ENCODE results near the gene CELSR2.

Gene CELSR2

DNA sequence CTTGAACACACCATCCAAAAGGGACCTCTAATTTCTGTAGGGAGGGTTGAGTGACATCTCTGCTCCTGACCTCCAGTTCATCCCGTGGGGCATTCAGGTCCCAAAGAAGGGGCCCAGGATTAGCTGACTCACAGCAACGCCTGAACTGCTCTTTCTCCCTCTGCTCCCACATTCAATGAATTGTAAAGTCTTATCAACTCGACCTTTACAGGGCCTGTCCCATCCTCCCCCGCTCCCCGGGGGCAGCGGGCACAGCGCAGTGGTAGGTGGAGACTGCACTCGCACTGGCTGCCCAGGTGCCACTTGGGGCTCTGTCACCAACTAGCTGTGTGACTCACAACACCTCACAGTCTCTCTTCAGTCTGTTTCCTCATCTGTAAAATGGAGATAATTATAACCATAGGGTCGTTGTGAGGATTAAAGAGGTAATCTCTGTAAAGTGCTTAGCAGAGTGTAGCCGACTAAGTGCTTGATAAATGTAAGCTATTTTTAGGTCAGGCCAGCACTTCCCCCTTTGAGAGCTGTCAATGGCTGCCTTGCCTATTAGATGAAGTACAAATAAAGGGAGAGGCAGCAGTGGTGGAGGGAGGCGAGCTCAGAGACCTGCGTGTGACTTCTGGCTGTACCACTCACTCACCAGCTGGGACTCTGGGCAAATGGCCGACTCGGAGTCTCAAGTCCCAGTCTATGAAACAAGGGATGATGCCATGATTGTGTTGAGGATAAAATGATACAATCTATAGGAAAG is 58.1 kb downstream of the CELSR2 start:
- DNase-seq: peak in 1 of 2 donors; percentile 41

DNA sequence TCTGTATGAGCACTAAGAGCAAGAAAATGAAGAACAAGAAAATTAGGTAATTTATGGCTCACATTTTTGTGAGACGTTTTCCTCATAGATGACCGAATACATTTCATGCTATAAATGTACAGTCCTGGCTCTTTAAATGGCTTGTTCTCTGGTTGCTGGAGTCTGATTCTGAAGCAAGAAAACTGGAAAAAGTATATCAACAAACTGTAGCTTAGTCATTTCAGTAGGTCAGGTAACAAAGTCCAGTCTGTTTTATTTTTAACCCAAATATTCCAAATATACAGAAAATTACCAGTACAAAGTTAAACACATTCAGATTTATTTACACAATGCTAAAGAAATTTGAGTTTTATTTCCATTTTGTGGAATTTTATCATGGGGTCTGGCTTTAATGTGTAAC is 60.0 kb downstream of the CELSR2 start:
- no peak for DNase-seq

- DNase-seq: no peak
Observed at GRCh38 chr1:109312246-109312645, 62.9 kb downstream of the CELSR2 start.

GRCh38 chr1:109312978-109313775 is 63.8 kb downstream of the CELSR2 start:
- DNase-seq: no peak

GRCh38 chr1:109314795-109315194 is 65.5 kb downstream of the CELSR2 start:
- DNase-seq: no peak

DNA sequence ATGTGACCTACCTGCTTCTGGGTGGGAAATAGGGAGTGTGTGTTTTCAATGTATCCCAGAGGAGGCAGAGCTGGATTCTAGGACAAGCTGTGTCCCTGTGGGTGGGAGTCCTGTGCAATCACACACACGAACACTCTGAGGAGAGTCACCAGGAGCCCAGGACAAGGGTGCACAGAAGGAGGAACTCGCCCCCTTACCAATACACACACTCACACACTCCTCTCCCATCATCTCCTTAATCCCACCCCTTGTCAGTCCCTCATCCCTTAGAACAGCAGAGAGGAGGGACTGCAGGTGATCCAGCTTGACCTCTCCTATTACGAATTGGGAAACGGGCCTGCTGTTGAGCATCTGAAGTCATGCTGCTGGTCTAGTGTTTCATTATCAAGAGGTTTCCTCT is 65.9 kb downstream of the CELSR2 start:
- no peak for DNase-seq

DNA sequence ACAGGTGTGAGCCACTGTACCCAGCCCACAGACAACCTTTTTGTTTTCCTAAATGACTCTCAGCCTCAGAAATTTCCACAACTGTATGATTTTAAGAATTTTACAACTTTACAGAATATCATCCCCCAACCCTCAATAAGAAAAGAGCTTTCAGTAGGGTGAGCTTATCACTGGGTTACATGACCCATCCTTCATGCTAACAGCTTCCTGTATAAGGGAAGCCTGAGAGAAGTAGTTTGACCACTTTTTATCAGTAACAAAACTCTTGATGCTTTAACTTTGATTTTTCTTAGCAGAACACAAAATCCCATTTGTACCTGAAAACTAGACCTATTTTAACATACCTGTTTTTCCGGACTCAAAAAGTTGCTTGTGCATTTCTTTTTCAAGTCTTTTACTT is 67.2 kb downstream of the CELSR2 start:
- DNase-seq: no peak

GRCh38 chr1:109319114-109319513 is 69.8 kb downstream of the CELSR2 start:
- DNase-seq: no peak

- no peak for DNase-seq
Observed at GRCh38 chr1:109322974-109323373, 73.6 kb downstream of the CELSR2 start.
